Breast epithelium (tissue), 3 donors: ENCODE data around the gene IFI16.

Experiments used
- POLR2A ChIP-seq: fragments of 450-650 bp; IDR thresholded peaks from one replicate; pipeline ENCODE4 v1.6.1; 2016; ENCODE audit warnings: antibody characterized with exemption, mild to moderate bottlenecking, moderate library complexity
- POLR2AphosphoS5 ChIP-seq, 3 donors: sonication (generic); formaldehyde crosslinking; IDR thresholded peaks; one replicate each; pipeline ENCODE4 v1.6.1; 2017; ENCODE audit warnings: antibody characterized with exemption in 3 of 3
- TF ChIP-seq, protein P1 (sequence below), 3 donors: fragments of 450-650 bp; IDR thresholded peaks; one replicate each; pipeline ENCODE4 v1.5.1; 2016 to 2017; ENCODE audit warnings: antibody characterized with exemption in 3 of 3, mild to moderate bottlenecking in 3 of 3, moderate library complexity in 3 of 3

DNA sequence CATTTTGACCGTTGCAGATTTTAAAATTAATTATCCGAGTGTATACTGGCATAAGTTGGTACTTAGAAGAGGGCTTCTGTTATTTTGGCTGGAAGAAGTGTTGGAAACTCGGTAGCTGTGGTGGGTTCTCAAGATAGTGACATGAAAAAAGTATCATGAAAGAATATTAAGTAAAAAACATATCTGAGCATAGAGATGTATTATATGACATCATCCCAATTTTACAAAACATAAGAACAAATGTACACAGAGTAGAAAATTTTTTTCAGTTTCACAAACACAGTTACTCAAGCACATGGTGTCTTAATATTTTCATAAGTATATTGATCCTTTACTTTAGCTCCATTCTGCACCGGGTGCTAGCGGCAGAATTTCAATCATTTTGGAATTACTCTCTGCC lies 684 bp downstream of the IFI16 start:
- TF ChIP-seq POLR2A (no peak), POLR2AphosphoS5 (IDR thresholded peaks at IDR 0.05) (no peak)
- TF ChIP-seq, protein P1, sequence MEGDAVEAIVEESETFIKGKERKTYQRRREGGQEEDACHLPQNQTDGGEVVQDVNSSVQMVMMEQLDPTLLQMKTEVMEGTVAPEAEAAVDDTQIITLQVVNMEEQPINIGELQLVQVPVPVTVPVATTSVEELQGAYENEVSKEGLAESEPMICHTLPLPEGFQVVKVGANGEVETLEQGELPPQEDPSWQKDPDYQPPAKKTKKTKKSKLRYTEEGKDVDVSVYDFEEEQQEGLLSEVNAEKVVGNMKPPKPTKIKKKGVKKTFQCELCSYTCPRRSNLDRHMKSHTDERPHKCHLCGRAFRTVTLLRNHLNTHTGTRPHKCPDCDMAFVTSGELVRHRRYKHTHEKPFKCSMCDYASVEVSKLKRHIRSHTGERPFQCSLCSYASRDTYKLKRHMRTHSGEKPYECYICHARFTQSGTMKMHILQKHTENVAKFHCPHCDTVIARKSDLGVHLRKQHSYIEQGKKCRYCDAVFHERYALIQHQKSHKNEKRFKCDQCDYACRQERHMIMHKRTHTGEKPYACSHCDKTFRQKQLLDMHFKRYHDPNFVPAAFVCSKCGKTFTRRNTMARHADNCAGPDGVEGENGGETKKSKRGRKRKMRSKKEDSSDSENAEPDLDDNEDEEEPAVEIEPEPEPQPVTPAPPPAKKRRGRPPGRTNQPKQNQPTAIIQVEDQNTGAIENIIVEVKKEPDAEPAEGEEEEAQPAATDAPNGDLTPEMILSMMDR (IDR thresholded peaks at IDR 0.05) = no peak
